H1 (cell line): ENCODE results near the gene PPP4R1. TPM values are rescaled to one million over a fixed set of nuclear protein-coding genes. Genes with fewer than 3 reads are reported as not detected.

Source experiments
- BACH1 ChIP-seq: IDR thresholded peaks from 2 replicates; pipeline ENCODE4 v1.6.1; 2012; ENCODE audit warnings: low read length, improper control_type of control experiment
- CEBPB ChIP-seq: IDR thresholded peaks from 2 replicates; pipeline ENCODE4 v1.6.1; 2012; ENCODE audit warnings: low read depth, low read length
- HDAC2 ChIP-seq, 2 experiments: fragments of 300-600 bp in 1 of 2; sonication (generic) in 1 of 2; IDR thresholded peaks; 2 replicates each; pipeline ENCODE4 v1.6.1; 2011 to 2012; ENCODE audit warnings: low read depth in 2 of 2, low read length in 2 of 2, mild to moderate bottlenecking in 2 of 2, moderate library complexity in 2 of 2, borderline replicate concordance in 1 of 2, inconsistent platforms in 1 of 2
- RXRA ChIP-seq: IDR thresholded peaks from 2 replicates; pipeline ENCODE4 v1.6.1; 2011; ENCODE audit warnings: low read depth, mild to moderate bottlenecking, low read length, moderate library complexity; ENCODE audit not compliant: insufficient read depth
- SIRT6 ChIP-seq: IDR thresholded peaks from one replicate; pipeline ENCODE4 v1.7.1; 2012; ENCODE audit warnings: low read length, inconsistent platforms
- SP4 ChIP-seq: IDR thresholded peaks from 2 replicates; pipeline ENCODE4 v1.6.1; 2012; ENCODE audit warnings: low read length, inconsistent platforms
- polyA plus RNA-seq, 7 experiments: library from polyadenylated mRNA; depleted of rRNA in 3 of 7; stranded (reverse) in 5 of 7; unstranded in 2 of 7; fragments of >200 nt in 5 of 7; fragments of 200-250 nt in 2 of 7; gene quantifications; 1 replicate in 5 of 7; 2 replicates in 1 of 7; 4 replicates in 1 of 7; pipeline versions ENCODE4 v1.2.1 to v1.2.3, GENCODE V29; 2011 to 2013; ENCODE audit warnings: missing spikeins in 2 of 7, mixed read lengths in 2 of 7
- total RNA-seq: library from RNA; stranded (reverse); fragmentation: NEBNext Ultra II Directional; extraction: Animal tissue kit (Norgen Biotek cat#: 25700); gene quantifications from 2 replicates; pipeline ENCODE4 v1.2.1, GENCODE V29; 2021

PPP4R1 gene
- total and polyA plus RNA-seq, 2 of the 8 experiments (the other 6 are each of a cell fraction or from before 2014, with no cell fraction given) = 67.4 to 96.1 TPM

DNA sequence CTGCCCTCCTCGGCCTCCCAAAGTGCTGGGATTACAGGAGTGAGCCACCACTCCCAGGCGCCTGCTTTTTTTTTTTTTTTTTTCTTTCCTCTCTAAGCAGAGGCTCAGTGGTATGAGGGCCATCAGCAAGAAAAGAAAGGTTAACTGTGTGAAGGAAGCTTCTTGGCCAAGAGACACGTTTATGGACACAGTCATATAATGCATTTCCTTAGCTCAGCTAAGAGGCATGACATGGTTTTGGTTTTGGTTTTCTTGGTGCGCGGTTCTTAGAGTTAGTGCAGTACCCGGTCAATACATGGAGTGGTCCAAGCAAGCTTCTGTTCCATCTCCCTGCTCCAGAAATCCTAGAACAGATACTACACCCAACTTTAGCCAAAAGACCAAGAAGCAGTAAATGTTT, 96.5 kb downstream of the PPP4R1 start (continued):
- TF ChIP-seq SIRT6 = no peak
- TF ChIP-seq HDAC2 (IDR thresholded peaks at IDR 0.05; ENCODE audit: borderline replicate concordance in 1 of 2, low read depth in 2 of 2, low read length in 2 of 2) = no peak
- no peak for TF ChIP-seq RXRA
- no peak for TF ChIP-seq BACH1
- TF ChIP-seq SP4 = no peak
- no peak for TF ChIP-seq CEBPB
